ENCODE results near the gene LLGL2.

LLGL2 gene

DNA sequence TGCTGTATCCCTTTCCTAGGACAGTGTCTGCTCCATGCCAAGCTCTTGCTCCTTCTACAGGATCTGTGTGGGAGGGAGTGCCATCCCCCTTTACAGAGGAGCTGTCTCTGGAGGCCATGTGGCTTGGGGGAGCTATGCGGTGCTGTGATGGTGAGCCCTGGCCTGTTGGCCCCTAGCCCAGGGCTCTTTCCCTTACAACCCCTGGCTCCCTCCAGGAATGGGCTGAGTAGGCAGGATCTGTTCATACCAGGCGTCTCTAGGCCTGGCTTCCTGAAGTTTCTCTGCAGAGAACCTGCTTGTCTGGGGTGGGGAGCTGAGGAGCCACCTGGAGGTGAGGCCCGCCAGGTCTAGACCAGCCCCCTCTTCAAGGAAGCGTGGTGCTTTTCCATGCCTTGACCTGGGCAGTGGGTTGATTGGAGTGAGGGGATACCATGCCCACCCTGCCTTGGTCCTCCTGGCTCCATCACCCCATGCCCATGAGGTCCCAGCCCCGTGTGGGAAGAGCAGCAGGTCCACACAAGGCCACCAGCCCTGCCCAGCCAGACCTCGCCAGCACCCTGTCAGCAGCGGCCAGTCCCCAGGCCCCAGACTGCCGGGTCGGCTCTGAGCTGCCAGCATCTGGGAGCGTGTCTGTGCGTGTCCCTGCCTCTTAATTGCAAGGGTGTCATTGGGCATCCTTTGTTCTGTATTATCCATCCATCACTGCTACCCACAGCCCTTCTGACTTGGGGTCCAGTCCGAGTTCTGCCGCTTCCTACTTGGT, 14.7 kb downstream of the LLGL2 start:
- TF ChIP-seq, protein P1, sequence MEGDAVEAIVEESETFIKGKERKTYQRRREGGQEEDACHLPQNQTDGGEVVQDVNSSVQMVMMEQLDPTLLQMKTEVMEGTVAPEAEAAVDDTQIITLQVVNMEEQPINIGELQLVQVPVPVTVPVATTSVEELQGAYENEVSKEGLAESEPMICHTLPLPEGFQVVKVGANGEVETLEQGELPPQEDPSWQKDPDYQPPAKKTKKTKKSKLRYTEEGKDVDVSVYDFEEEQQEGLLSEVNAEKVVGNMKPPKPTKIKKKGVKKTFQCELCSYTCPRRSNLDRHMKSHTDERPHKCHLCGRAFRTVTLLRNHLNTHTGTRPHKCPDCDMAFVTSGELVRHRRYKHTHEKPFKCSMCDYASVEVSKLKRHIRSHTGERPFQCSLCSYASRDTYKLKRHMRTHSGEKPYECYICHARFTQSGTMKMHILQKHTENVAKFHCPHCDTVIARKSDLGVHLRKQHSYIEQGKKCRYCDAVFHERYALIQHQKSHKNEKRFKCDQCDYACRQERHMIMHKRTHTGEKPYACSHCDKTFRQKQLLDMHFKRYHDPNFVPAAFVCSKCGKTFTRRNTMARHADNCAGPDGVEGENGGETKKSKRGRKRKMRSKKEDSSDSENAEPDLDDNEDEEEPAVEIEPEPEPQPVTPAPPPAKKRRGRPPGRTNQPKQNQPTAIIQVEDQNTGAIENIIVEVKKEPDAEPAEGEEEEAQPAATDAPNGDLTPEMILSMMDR (IDR thresholded peaks at IDR 0.05), result no peak

DNA sequence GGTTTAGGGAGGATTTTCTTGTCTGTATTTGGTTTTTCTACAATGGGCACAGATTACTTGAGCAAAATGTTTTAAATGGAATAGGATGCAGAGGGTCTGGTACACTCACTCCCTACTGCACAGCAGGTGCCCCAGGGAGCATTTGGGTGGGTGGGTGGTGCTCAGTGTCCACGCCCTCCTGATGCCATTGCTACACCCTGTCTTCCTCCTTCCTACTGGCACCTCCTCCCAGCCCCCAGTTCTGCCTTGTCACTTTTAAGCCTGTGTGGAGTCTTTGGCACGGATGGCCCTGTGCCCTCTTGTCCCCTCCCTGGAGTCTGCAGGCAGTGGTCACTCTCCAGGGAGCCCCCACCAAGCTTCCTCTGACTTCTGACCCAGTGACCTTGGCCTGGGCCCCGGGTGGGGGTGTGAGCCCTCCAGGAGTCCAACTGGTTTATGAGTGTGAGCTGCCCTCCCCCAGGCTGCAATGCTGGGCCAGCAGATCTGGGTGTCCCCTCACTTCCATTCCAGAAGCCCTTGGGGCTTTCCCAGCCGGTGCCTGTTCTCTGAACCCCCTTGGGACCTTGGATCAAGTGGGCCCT, 15.5 kb downstream of the LLGL2 start:
- TF ChIP-seq, protein P1 (IDR thresholded peaks at IDR 0.05), result no peak

DNA sequence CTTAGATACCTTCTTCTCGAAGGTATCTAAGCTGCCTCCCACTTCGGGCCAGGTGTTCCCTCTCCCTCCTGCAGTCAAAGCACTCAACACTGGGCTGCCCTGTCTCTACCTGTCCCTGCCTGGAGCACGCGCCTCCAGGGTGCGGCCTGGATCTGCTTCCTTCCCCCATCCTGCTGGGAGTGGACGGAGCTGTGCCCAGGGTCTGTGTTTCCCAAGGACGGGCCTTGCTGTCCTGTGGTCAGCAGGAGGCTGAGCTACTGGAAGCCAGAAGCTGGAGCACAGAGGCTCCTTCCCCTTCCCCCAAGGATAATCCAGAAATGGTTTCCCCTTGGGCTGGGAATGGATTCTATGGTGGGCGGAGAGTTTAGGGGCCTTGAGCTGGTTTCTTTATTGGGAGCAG, 16.7 kb downstream of the LLGL2 start:
- TF ChIP-seq, protein P1 (IDR thresholded peaks at IDR 0.05), result no peak

DNA sequence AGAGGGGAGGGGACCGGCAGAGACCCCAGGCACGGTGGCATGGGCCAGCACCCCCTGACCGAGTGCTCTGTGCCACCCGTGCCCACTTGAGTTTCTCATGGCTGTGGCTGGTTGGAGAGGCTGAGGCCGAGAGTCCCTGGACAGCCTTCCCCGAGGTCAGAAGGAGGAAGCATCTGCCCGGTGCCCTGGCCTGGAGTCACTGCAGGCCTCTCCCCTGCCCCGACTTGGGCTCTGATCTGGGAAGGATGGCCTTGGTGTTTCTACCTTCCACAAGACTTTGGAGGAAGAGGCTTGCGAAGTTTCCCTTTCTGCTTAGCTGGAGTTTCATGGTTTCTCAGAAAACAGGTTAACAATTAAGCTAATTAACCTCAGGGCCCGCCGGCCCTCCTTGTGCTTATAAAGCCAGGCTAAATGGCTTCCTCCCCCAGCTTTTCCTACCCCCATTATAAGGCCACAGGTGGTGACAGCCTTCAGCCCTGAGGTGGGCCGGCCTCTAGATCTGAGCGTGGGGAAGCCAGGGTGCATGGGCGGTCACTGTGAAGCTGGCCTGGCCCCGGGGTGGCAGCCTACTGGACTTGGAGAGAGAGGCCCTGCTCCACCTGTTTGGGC, 17.3 kb downstream of the LLGL2 start:
- TF ChIP-seq, protein P1 (IDR thresholded peaks at IDR 0.05), result no peak

DNA sequence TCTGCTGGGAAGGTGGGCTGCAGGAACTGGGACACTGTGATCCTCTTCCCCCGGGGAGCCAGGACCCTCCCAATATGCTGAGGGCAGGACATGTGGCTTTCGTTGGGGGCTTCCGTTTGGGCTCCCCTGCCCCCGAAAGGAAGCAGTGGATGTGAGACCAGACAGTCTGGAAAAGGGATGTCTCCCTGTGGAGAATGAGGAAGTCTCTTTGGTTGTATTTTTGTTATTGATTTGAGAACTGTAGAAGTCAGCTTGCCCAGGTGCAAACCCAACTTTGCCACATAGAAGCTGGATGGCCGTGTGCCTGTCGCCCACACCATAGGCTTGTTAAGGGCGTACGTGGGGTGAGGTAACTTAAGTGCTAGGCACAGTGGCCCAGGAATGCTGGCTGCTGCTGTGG, 18.8 kb downstream of the LLGL2 start:
- TF ChIP-seq, protein P1 (IDR thresholded peaks at IDR 0.05), result no peak

DNA sequence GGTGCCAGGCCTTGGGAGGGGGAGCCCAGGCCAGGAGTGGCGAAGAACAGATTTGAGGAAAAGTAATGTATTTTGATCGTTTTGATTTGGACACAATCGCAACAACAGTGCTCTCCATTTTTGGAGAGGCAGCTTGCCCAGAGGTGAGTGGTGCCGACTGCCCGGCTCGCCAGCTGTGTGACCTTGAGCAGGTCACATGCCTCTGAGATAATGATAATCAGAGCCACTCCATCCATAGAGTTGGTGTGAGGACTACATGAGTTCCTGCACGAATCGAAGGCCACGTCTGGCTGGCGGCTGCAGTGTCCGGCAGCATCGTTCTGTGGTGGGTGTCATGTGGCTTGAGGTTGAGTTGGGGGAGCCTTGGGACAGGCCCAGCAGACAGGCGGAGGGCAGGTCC, 20.7 kb downstream of the LLGL2 start:
- TF ChIP-seq, protein P1 (IDR thresholded peaks at IDR 0.05), result no peak

DNA sequence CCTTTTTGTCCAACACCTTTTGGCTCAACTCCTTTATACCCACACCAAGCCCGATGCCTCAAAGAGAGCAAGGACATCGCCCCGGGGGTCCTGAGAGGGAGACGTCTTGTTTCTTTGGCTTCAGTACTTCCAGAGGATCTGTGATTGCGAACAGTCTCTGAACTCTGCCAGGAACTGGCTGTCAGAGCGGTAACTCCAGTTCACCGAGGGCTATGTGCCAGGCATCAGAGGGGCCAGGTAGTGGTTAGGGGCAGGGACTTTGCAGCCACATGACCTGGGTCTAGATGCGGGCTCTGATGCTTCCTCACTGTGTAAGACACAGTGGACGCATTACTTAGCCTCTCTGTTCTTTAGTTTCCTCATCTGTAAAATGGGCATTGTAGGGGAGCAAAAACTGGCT, 21.6 kb downstream of the LLGL2 start:
- TF ChIP-seq, protein P1 (IDR thresholded peaks at IDR 0.05), result no peak
